ENCODE measurements around the gene WDR1.

Gene WDR1

GRCh38 chr4:10034612-10035104 is 81.9 kb downstream of the WDR1 start:
- no peak for DNase-seq

GRCh38 chr4:10034136-10034535 is 82.5 kb downstream of the WDR1 start:
- no peak for DNase-seq

- DNase-seq: no peak
Measured at GRCh38 chr4:10033191-10033881, 83.3 kb downstream of the WDR1 start.

- DNase-seq: no peak
Measured at GRCh38 chr4:10032625-10033024, 84.0 kb downstream of the WDR1 start.

GRCh38 chr4:10031668-10032590 is 84.7 kb downstream of the WDR1 start:
- no peak for DNase-seq

GRCh38 chr4:10030972-10031667 is 85.5 kb downstream of the WDR1 start:
- DNase-seq: no peak

GRCh38 chr4:10029403-10029802 is 87.2 kb downstream of the WDR1 start:
- no peak for DNase-seq

GRCh38 chr4:10028910-10029309 is 87.7 kb downstream of the WDR1 start:
- DNase-seq: no peak

GRCh38 chr4:10026485-10026884 is 90.1 kb downstream of the WDR1 start:
- no peak for DNase-seq

- DNase-seq: no peak
Measured at GRCh38 chr4:10025230-10025806, 91.3 kb downstream of the WDR1 start.
